Thoracic aorta (tissue), 2 donors: Measurements from ENCODE around the gene CIDEB. TPM values are rescaled to one million over a fixed set of nuclear protein-coding genes. Genes with fewer than 3 reads are reported as not detected.

Experiments
- ATAC-seq: fragments of 150-250 bp; one replicate; pipeline ENCODE4 v1.8.0; 2017; ENCODE audit warnings: low read depth; ENCODE audit not compliant: insufficient number of reproducible peaks, low FRiP score
- DNase-seq: peaks from one replicate; pipeline ENCODE4 v3.0.0-alpha.2; 2020; ENCODE audit warnings: low spot score
- H3K27ac ChIP-seq, 2 donors: fragments of 200-600 bp; sonication (generic); 1 replicate in 1 of 2; 2 replicates in 1 of 2; pipeline ENCODE4 v1.5.1; 2016; ENCODE audit warnings: mild to moderate bottlenecking in 2 of 2, moderate library complexity in 2 of 2
- H3K27me3 ChIP-seq: fragments of 200-600 bp; sonication (generic); replicated peaks from 2 replicates; pipeline ENCODE4 v1.6.0; 2016; ENCODE audit warnings: mild to moderate bottlenecking; ENCODE audit not compliant: insufficient read depth
- H3K36me3 ChIP-seq: fragments of 200-600 bp; sonication (generic); one replicate; pipeline ENCODE4 v1.5.1; 2016
- H3K4me1 ChIP-seq, 2 donors: fragments of 200-600 bp; sonication (generic); 1 replicate in 1 of 2; 2 replicates in 1 of 2; pipeline versions ENCODE4 v1.5.1 to v1.6.0; 2016; ENCODE audit warnings: low read depth in 2 of 2, mild to moderate bottlenecking in 1 of 2; ENCODE audit not compliant: control insufficient read depth in 1 of 2
- H3K4me3 ChIP-seq: fragments of 200-600 bp; sonication (generic); 2 replicates; pipeline ENCODE4 v1.5.1; 2016; ENCODE audit warnings: mild to moderate bottlenecking
- H3K9me3 ChIP-seq: fragments of 200-600 bp; sonication (generic); 2 replicates; pipeline ENCODE4 v1.5.1; 2016
- total RNA-seq, 2 donors: library from RNA; depleted of rRNA; stranded (reverse); fragments of >200 nt; gene quantifications; one replicate each; pipeline versions ENCODE4 v1.1.0 to v1.2.3, GENCODE V29; 2016
- TF ChIP-seq, protein P1 (sequence below): fragments of 200-600 bp; sonication (generic); IDR thresholded peaks from one replicate; pipeline ENCODE4 v1.5.1; 2019; ENCODE audit warnings: antibody characterized with exemption

Gene CIDEB
- total RNA-seq, 2 donors from 2014 or later, result 10.9 to 17.3 TPM

DNA sequence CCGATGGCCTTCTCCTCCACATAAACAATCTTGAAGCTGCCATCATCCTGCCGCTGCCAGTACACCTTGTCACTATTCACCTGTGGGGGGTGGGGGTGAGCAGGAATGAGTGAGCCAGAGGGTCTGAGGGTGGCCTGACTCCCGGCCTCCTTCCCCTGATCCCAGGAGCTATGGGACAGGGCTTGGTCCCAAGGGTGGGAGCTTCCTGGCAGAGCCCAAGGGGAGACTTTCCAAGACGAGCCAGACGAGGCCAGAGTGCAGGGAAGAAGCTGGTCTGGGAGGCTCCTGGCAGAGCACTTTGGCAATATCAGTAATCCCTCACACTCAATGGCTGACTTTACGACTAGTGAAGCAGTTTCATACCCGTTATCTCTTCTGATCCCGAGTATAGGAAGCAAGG lies 52.3 kb downstream of the CIDEB start:
- ATAC-seq (no peak), DNase-seq (no peak)
- TF ChIP-seq, protein P1, sequence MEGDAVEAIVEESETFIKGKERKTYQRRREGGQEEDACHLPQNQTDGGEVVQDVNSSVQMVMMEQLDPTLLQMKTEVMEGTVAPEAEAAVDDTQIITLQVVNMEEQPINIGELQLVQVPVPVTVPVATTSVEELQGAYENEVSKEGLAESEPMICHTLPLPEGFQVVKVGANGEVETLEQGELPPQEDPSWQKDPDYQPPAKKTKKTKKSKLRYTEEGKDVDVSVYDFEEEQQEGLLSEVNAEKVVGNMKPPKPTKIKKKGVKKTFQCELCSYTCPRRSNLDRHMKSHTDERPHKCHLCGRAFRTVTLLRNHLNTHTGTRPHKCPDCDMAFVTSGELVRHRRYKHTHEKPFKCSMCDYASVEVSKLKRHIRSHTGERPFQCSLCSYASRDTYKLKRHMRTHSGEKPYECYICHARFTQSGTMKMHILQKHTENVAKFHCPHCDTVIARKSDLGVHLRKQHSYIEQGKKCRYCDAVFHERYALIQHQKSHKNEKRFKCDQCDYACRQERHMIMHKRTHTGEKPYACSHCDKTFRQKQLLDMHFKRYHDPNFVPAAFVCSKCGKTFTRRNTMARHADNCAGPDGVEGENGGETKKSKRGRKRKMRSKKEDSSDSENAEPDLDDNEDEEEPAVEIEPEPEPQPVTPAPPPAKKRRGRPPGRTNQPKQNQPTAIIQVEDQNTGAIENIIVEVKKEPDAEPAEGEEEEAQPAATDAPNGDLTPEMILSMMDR, result no peak
- Histone ChIP-seq H3K4me3 (no peak overlapping the region), H3K9me3 (no peaks in the 10 kb centered on the region), H3K36me3 (no peaks in the 10 kb centered on the region), H3K27ac (no peak overlapping the region), H3K27me3 (no peaks in the 10 kb centered on the region), H3K4me1 (peaks cover 0 to 8% of the 10 kb centered on the region in 2 donors)

Other genes starting within 250 kb of the CIDEB start
- 1 to 10 TPM; 1.3 to 2.4 TPM for gene CPNE6, start 236.4 kb downstream of the CIDEB start, total RNA-seq
- 10 to 100 TPM; 11.4 to 16.9 TPM for gene PCK2, start 213.7 kb downstream of the CIDEB start, total RNA-seq
- 10 to 100 TPM; 52.8 to 54.2 TPM for gene DCAF11, start 193.2 kb downstream of the CIDEB start, total RNA-seq
- 1 to 10 TPM in 1 of 2 donors, under 1 TPM in 1; 0.92 to 6.1 TPM for gene NRL, start 193.0 kb downstream of the CIDEB start, total RNA-seq
- under 1 TPM in 1 of 2 donors, not detected in 1; 0.78 TPM for gene FITM1, start 177.3 kb downstream of the CIDEB start, total RNA-seq
- gene PSME1, start 171.8 kb downstream of the CIDEB start, total RNA-seq, result 10 to 100 TPM; 61.2 to 84.5 TPM
- 10 to 100 TPM in 1 of 2 donors, 1 to 10 TPM in 1; 4.9 to 18.6 TPM for gene EMC9, start 166.4 kb downstream of the CIDEB start, total RNA-seq
- 10 to 100 TPM; 24.6 to 28.8 TPM for gene PSME2, start 161.4 kb downstream of the CIDEB start, total RNA-seq
- 10 to 100 TPM; 60.4 to 94.6 TPM for gene RNF31, start 160.5 kb downstream of the CIDEB start, total RNA-seq
- 10 to 100 TPM; 74.8 to 86.1 TPM for gene IRF9, start 146.7 kb downstream of the CIDEB start, total RNA-seq
- 10 to 100 TPM; 13.1 to 23.6 TPM for gene REC8, start 135.9 kb downstream of the CIDEB start, total RNA-seq
- 10 to 100 TPM; 19.9 to 64.6 TPM for gene IPO4, start 119.2 kb downstream of the CIDEB start, total RNA-seq
- 10 to 100 TPM; 51.8 to 81.9 TPM for gene TM9SF1, start 112.5 kb downstream of the CIDEB start, total RNA-seq
- gene TSSK4, start 102.3 kb downstream of the CIDEB start, total RNA-seq, result not detected
- 10 to 100 TPM; 33.4 to 58.3 TPM for gene CHMP4A, start 94.5 kb downstream of the CIDEB start, total RNA-seq
- gene MDP1, start 91.9 kb downstream of the CIDEB start, total RNA-seq, result 10 to 100 TPM; 15.7 to 24.0 TPM
- 10 to 100 TPM; 76.0 to 91.4 TPM for gene NEDD8, start 75.6 kb downstream of the CIDEB start, total RNA-seq
- 10 to 100 TPM; 39.2 to 51.3 TPM for gene GMPR2, start 75.0 kb downstream of the CIDEB start, total RNA-seq
- gene TINF2, start 65.4 kb downstream of the CIDEB start, total RNA-seq, result 10 to 100 TPM; 52.4 to 83.5 TPM
- under 1 TPM in 1 of 2 donors, not detected in 1; 0.21 TPM for gene TGM1, start 44.8 kb downstream of the CIDEB start, total RNA-seq
- gene RABGGTA, start 36.4 kb downstream of the CIDEB start, total RNA-seq, result 10 to 100 TPM; 28.2 to 44.7 TPM
- gene DHRS1, start 8.2 kb downstream of the CIDEB start, total RNA-seq, result 10 to 100 TPM; 25.5 to 31.4 TPM
- 10 to 100 TPM; 15.8 to 19.2 TPM for gene NOP9, start 8.1 kb downstream of the CIDEB start, total RNA-seq
- gene LTB4R2, start 2.2 kb upstream of the CIDEB start, total RNA-seq, result 10 to 100 TPM; 15.2 to 21.8 TPM
- gene LTB4R, start 3.5 kb upstream of the CIDEB start, total RNA-seq, result 10 to 100 TPM in 1 of 2 donors, 1 to 10 TPM in 1; 8.9 to 13.1 TPM
- 10 to 100 TPM; 25.5 to 28.7 TPM for gene ADCY4, start 27.1 kb upstream of the CIDEB start, total RNA-seq
- gene RIPK3, start 32.0 kb upstream of the CIDEB start, total RNA-seq, result 10 to 100 TPM in 1 of 2 donors, 1 to 10 TPM in 1; 6.8 to 17.9 TPM
- gene NFATC4, start 60.2 kb upstream of the CIDEB start, total RNA-seq, result 10 to 100 TPM; 62.0 to 84.5 TPM
- gene NYNRIN, start 91.0 kb upstream of the CIDEB start, total RNA-seq, result 10 to 100 TPM in 1 of 2 donors, 1 to 10 TPM in 1; 9.5 to 11.6 TPM
- gene CBLN3, start 121.7 kb upstream of the CIDEB start, total RNA-seq, result 1 to 10 TPM; 1.3 to 4.2 TPM
- gene KHNYN, start 122.0 kb upstream of the CIDEB start, total RNA-seq, result 10 to 100 TPM; 62.8 to 71.6 TPM
- gene SDR39U1, start 134.8 kb upstream of the CIDEB start, total RNA-seq, result 10 to 100 TPM; 27.6 to 61.8 TPM
- not detected for gene CMA1, start 200.3 kb upstream of the CIDEB start, total RNA-seq